ENCODE results near the gene NID2.

NID2 gene

DNA sequence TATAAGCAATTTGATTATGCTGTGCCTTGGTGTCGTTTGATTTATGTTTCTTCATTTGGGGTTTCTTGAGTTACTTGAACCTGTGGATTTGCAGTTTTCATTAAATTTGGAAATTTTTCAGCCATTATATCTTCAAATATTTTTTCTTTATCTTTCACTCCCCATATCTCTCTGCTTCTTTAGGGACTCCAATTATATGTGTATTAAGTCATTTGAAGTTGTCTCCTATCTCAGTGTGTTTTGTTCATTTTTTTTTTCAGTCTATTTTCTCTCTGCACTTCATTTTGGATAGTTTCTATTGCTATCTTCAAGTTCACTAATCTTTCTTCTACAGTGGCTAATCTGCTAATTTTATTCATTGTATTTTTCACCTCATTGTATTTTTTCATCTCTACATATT is 108.9 kb downstream of the NID2 start:
- TF ChIP-seq RAD21 (IDR thresholded peaks at IDR 0.05; ENCODE audit: low read depth), result no peak
- TF ChIP-seq EP300 (IDR thresholded peaks at IDR 0.05; ENCODE audit: borderline replicate concordance), result no peak
- TF ChIP-seq CREB1 (IDR thresholded peaks at IDR 0.05; ENCODE audit: low read depth), result no peak
- TF ChIP-seq MAX (IDR thresholded peaks at IDR 0.05), result no peak
- TF ChIP-seq CEBPB (IDR thresholded peaks at IDR 0.05), result no peak
- TF ChIP-seq NFIC (IDR thresholded peaks at IDR 0.05), result no peak
- no peak for TF ChIP-seq YY1 (IDR thresholded peaks at IDR 0.05; ENCODE audit: low read depth)
- no peak for TF ChIP-seq FOXM1 (IDR thresholded peaks at IDR 0.05; ENCODE audit: borderline replicate concordance, low read depth)
- no peak for TF ChIP-seq REST (IDR thresholded peaks at IDR 0.05; ENCODE audit: low read depth)

DNA sequence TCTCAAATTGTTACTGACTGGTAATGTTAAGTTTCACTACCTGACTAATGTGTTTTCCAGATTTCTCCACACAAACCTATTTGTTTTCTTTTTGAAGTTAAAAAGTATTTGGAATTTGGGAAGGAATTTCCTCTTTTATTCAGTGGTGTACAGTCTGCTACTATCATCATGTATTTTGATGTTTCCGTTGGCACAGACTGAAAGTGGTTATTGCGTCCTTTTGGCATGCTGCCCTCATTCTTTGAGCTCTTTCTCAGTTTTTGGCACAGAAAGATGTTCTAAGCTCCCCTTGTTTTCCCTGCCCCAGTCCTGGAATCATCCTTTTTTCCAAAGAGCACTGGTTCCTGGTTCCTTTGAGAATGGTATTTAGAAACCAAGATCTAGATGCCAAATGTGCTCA is 110.9 kb downstream of the NID2 start:
- TF ChIP-seq MAX (IDR thresholded peaks at IDR 0.05), result no peak
- TF ChIP-seq EP300 (IDR thresholded peaks at IDR 0.05; ENCODE audit: borderline replicate concordance), result no peak
- no peak for TF ChIP-seq TCF12 (IDR thresholded peaks at IDR 0.05; ENCODE audit: low read depth)
- TF ChIP-seq EGR1 (IDR thresholded peaks at IDR 0.05), result no peak

Measured in Ishikawa (cell line).